Colonic mucosa (tissue), 4 donors: ENCODE data around the gene KRT27. TPM values are rescaled to one million over a fixed set of nuclear protein-coding genes. Genes with fewer than 3 reads are reported as not detected.

Experiments
- DNase-seq: peaks from one replicate; pipeline ENCODE4 v3.0.0-alpha.2; 2020
- H3K27ac ChIP-seq: fragments of 200-600 bp; one replicate; pipeline ENCODE4 v1.8.0; 2021
- H3K27me3 ChIP-seq: fragments of 200-600 bp; one replicate; pipeline ENCODE4 v1.8.0; 2021
- H3K36me3 ChIP-seq: fragments of 200-600 bp; one replicate; pipeline ENCODE4 v1.8.0; 2021
- H3K4me1 ChIP-seq: fragments of 200-600 bp; one replicate; pipeline ENCODE4 v1.8.0; 2021; ENCODE audit warnings: mild to moderate bottlenecking
- H3K4me3 ChIP-seq: fragments of 200-600 bp; one replicate; pipeline ENCODE4 v1.8.0; 2021
- H3K9ac ChIP-seq, 2 donors: one replicate each; pipeline ENCODE4 v1.7.0; 2013; ENCODE audit warnings: control low read depth in 2 of 2, low read depth in 2 of 2, low read length in 2 of 2
- H3K9me3 ChIP-seq: fragments of 200-600 bp; one replicate; pipeline ENCODE4 v1.8.0; 2021
- intact Hi-C: fragments of 100-400 bp; cut with DNase I; formaldehyde crosslinking; loops from one replicate; pipeline ENCODE4 v1.14.1; 2022
- total RNA-seq, 2 donors: library from RNA; stranded (reverse); fragmentation: NEBNext Ultra II Directional in 1 of 2; extraction: Animal tissue kit (Norgen Biotek cat#: 25700) in 1 of 2; gene quantifications; one replicate each; pipeline ENCODE4 v1.2.1, GENCODE V29; 2021
- TF ChIP-seq, protein P1 (sequence below): fragments of 200-600 bp; IDR thresholded peaks from one replicate; pipeline ENCODE4 v1.8.0; 2022; ENCODE audit warnings: antibody characterized with exemption, mild to moderate bottlenecking
- donor health status: healthy.
- donor health status: DM: no; HTN: no; CAD: no.
- donor health status: DM: no; HTN: no; CAD: no.

Gene KRT27
- total RNA-seq, 2 donors from 2014 or later = not detected

- TF ChIP-seq, protein P1, sequence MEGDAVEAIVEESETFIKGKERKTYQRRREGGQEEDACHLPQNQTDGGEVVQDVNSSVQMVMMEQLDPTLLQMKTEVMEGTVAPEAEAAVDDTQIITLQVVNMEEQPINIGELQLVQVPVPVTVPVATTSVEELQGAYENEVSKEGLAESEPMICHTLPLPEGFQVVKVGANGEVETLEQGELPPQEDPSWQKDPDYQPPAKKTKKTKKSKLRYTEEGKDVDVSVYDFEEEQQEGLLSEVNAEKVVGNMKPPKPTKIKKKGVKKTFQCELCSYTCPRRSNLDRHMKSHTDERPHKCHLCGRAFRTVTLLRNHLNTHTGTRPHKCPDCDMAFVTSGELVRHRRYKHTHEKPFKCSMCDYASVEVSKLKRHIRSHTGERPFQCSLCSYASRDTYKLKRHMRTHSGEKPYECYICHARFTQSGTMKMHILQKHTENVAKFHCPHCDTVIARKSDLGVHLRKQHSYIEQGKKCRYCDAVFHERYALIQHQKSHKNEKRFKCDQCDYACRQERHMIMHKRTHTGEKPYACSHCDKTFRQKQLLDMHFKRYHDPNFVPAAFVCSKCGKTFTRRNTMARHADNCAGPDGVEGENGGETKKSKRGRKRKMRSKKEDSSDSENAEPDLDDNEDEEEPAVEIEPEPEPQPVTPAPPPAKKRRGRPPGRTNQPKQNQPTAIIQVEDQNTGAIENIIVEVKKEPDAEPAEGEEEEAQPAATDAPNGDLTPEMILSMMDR = no peak
- H3K36me3 ChIP-seq = no peaks in the 10 kb centered on the region
- intact Hi-C loops = no loop called here
- no peak for DNase-seq
- no peaks in the 10 kb centered on the region for H3K27me3 ChIP-seq
- H3K4me3 ChIP-seq = no peak overlapping the region
- H3K27ac ChIP-seq = no peak overlapping the region
- H3K9ac ChIP-seq = no peak overlapping the region
- no peaks in the 10 kb centered on the region for H3K9me3 ChIP-seq
- no peaks in the 10 kb centered on the region for H3K4me1 ChIP-seq
These were observed 48.3 kb downstream of the KRT27 start for GRCh38 chr17:40734018-40734417.

DNA sequence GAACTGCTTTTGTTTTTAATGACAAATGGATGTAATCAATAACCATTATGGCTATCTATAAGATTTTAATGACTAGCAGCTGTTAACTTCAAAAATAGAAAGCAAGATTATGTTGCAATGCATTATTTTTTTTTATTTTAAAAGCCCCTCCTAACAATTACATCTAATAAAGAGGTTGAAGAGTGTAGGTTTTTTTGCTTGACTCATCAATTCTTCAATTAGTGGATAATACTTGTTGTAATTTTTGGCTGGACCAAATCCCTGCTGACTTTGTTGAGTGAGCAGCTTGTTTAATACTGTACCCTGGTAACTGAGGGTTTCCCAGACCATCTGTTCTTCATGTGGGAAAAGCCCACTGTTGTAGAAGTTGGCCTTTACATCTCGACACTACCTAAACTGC is 51.4 kb downstream of the KRT27 start:
- intact Hi-C loops = no loop called here
- H3K9me3 ChIP-seq = no peaks in the 10 kb centered on the region
- no peak overlapping the region for H3K27ac ChIP-seq
- no peak for DNase-seq
- H3K36me3 ChIP-seq = no peaks in the 10 kb centered on the region
- H3K4me3 ChIP-seq = no peak overlapping the region
- no peaks in the 10 kb centered on the region for H3K27me3 ChIP-seq
- H3K4me1 ChIP-seq = no peaks in the 10 kb centered on the region
- no peak overlapping the region for H3K9ac ChIP-seq
- TF ChIP-seq, protein P1 = no peak

GRCh38 chr17:40727447-40728231 is 54.7 kb downstream of the KRT27 start:
- Histone ChIP-seq H3K4me3 (no peak overlapping the region), H3K36me3 (no peaks in the 10 kb centered on the region), H3K27ac (no peak overlapping the region), H3K9ac (no peak overlapping the region), H3K9me3 (no peaks in the 10 kb centered on the region), H3K4me1 (no peaks in the 10 kb centered on the region), H3K27me3 (no peaks in the 10 kb centered on the region)
- no peak for DNase-seq
- intact Hi-C loops = loop anchor here (10.0 kb wide), 1 partner anchor 103 kb away; no protein-coding TSS in a partner anchor
- TF ChIP-seq, protein P1 = no peak

DNA sequence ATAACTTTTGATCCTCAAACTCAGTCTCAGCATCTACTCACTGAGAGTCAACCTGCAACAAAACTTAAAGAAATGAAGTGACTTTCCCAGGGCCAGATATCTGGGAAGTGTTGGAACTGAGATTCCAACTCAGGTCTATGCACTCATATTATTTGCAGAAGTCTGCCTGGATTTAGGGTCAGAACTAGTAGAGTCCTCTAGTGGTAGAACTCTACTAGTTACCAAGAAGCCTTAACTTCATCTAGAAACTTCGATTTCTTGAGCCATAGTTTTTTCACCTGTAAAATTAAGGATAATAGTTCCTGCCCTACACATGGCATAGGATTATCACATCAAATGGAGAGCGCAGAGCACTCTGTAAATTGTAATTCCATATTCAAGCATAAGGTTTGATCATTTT is 55.4 kb downstream of the KRT27 start:
- Histone ChIP-seq H3K36me3 (no peaks in the 10 kb centered on the region), H3K4me1 (no peaks in the 10 kb centered on the region), H3K4me3 (no peak overlapping the region), H3K9ac (no peak overlapping the region), H3K27me3 (no peaks in the 10 kb centered on the region), H3K27ac (no peak overlapping the region), H3K9me3 (no peaks in the 10 kb centered on the region)
- intact Hi-C loops = loop anchor here (10.0 kb wide), 1 partner anchor 102 kb away; no protein-coding TSS in a partner anchor
- TF ChIP-seq, protein P1 = no peak
- DNase-seq = no peak

Other genes starting within 250 kb of the KRT27 start
- gene CCR7, start 217.1 kb downstream of the KRT27 start, total RNA-seq = 1 to 10 TPM in 1 of 2 donors, under 1 TPM in 1; 0.72 to 1.9 TPM
- 10 to 100 TPM; 73.0 to 80.9 TPM for gene SMARCE1, start 134.7 kb downstream of the KRT27 start, total RNA-seq
- under 1 TPM in 1 of 2 donors, not detected in 1; 0.69 TPM for gene KRT222, start 117.4 kb downstream of the KRT27 start, total RNA-seq
- gene KRT24, start 78.8 kb downstream of the KRT27 start, total RNA-seq = 1 to 10 TPM in 1 of 2 donors, under 1 TPM in 1; 0.57 to 1.1 TPM
- not detected for gene KRT25, start 27.2 kb downstream of the KRT27 start, total RNA-seq
- gene KRT26, start 10.3 kb downstream of the KRT27 start, total RNA-seq = not detected
- not detected for gene KRT28, start 17.4 kb upstream of the KRT27 start, total RNA-seq
- 10 to 100 TPM; 33.6 to 35.1 TPM for gene KRT10, start 40.1 kb upstream of the KRT27 start, total RNA-seq
- 1 to 10 TPM; 2.2 to 4.4 TPM for gene KRT12, start 84.7 kb upstream of the KRT27 start, total RNA-seq
- gene KRT20, start 102.7 kb upstream of the KRT27 start, total RNA-seq = 1,000 to 10,000 TPM; 1,610 to 1,735 TPM
- gene KRT23, start 155.1 kb upstream of the KRT27 start, total RNA-seq = 1 to 10 TPM in 1 of 2 donors, under 1 TPM in 1; 0.27 to 1.2 TPM
- gene KRT39, start 184.4 kb upstream of the KRT27 start, total RNA-seq = not detected
- gene KRT40, start 201.8 kb upstream of the KRT27 start, total RNA-seq = under 1 TPM in 1 of 2 donors, not detected in 1; 0.32 TPM
- gene KRTAP3-3, start 211.6 kb upstream of the KRT27 start, total RNA-seq = not detected
- gene KRTAP3-2, start 217.4 kb upstream of the KRT27 start, total RNA-seq = not detected
- not detected for gene KRTAP3-1, start 226.6 kb upstream of the KRT27 start, total RNA-seq
- not detected for gene KRTAP1-5, start 244.7 kb upstream of the KRT27 start, total RNA-seq
- gene KRTAP1-4, start 247.6 kb upstream of the KRT27 start, total RNA-seq = not detected